GM06990 (cell line): ENCODE measurements around the gene IFITM2.

ENCODE experiments used
- DNase-seq: peaks from one replicate; pipeline ENCODE4 v3.0.0-alpha.2; 2011; ENCODE audit not compliant: insufficient read length; ENCODE audit errors: extremely low read depth
- H3K27me3 ChIP-seq: replicated peaks from 2 replicates; pipeline ENCODE4 v1.6.0; 2011; ENCODE audit warnings: low read length; ENCODE audit not compliant: control insufficient read depth, insufficient read depth
- H3K36me3 ChIP-seq: 2 replicates; pipeline ENCODE4 v1.5.1; 2011; ENCODE audit warnings: low read length; ENCODE audit not compliant: control insufficient read depth, insufficient read depth
- H3K4me3 ChIP-seq: replicated peaks from 2 replicates; pipeline ENCODE4 v1.5.1; 2011; ENCODE audit warnings: low read depth, mild to moderate bottlenecking, control low read depth, low read length
- TF ChIP-seq, protein P1 (sequence below): IDR thresholded peaks from 2 replicates; pipeline ENCODE4 v1.5.1; 2011; ENCODE audit warnings: low read length, control low read depth, mild to moderate bottlenecking, inconsistent platforms; ENCODE audit not compliant: insufficient read depth, poor library complexity, severe bottlenecking

The IFITM2 gene

GRCh38 chr11:281486-282161, 26.0 kb upstream of the IFITM2 start:
- TF ChIP-seq, protein P1, sequence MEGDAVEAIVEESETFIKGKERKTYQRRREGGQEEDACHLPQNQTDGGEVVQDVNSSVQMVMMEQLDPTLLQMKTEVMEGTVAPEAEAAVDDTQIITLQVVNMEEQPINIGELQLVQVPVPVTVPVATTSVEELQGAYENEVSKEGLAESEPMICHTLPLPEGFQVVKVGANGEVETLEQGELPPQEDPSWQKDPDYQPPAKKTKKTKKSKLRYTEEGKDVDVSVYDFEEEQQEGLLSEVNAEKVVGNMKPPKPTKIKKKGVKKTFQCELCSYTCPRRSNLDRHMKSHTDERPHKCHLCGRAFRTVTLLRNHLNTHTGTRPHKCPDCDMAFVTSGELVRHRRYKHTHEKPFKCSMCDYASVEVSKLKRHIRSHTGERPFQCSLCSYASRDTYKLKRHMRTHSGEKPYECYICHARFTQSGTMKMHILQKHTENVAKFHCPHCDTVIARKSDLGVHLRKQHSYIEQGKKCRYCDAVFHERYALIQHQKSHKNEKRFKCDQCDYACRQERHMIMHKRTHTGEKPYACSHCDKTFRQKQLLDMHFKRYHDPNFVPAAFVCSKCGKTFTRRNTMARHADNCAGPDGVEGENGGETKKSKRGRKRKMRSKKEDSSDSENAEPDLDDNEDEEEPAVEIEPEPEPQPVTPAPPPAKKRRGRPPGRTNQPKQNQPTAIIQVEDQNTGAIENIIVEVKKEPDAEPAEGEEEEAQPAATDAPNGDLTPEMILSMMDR = no peak
- Histone ChIP-seq H3K4me3 (no peak overlapping the region), H3K36me3 (no peaks in the 10 kb centered on the region), H3K27me3 (peaks cover 2% of the 10 kb centered on the region; the same call in 1 of the 2 replicates)
- no peak for DNase-seq

DNA sequence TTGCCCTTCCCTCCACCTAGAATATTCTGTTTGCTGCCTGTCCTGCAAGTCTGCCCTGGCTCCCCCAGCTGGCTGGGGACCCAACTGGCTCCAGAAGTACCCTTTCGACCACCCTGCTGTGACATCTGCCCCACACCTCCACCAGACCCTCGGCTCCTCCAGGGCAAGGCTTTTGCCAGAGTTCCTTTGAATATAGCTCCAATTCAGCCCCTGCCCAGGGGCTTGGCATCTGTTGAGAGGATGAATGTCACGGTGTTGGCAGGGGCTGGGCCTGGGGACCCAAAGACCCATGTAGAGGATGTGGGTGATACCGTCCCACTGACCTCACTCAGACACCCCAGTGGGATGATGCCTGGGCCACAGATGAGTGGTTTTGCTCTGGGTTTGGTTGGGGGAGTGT, 25.4 kb upstream of the IFITM2 start:
- Histone ChIP-seq H3K27me3 (peaks cover 2% of the 10 kb centered on the region; the same call in 1 of the 2 replicates), H3K36me3 (no peaks in the 10 kb centered on the region), H3K4me3 (no peak overlapping the region)
- TF ChIP-seq, protein P1 = no peak
- DNase-seq = no peak

GRCh38 chr11:282630-283360, 24.8 kb upstream of the IFITM2 start:
- peaks cover 2% of the 10 kb centered on the region; the same call in 1 of the 2 replicates for H3K27me3 ChIP-seq
- no peak for DNase-seq

GRCh38 chr11:283405-284104, 24.1 kb upstream of the IFITM2 start:
- Histone ChIP-seq H3K36me3 (no peaks in the 10 kb centered on the region), H3K27me3 (peaks cover 2% of the 10 kb centered on the region; the same call in 1 of the 2 replicates), H3K4me3 (no peak overlapping the region)
- no peak for DNase-seq
- TF ChIP-seq, protein P1 = no peak

More at GRCh38 chr11:282630-283360, 24.8 kb upstream of the IFITM2 start:
- H3K36me3 ChIP-seq = no peaks in the 10 kb centered on the region
- TF ChIP-seq, protein P1 = no peak
- H3K4me3 ChIP-seq = no peak overlapping the region

DNA sequence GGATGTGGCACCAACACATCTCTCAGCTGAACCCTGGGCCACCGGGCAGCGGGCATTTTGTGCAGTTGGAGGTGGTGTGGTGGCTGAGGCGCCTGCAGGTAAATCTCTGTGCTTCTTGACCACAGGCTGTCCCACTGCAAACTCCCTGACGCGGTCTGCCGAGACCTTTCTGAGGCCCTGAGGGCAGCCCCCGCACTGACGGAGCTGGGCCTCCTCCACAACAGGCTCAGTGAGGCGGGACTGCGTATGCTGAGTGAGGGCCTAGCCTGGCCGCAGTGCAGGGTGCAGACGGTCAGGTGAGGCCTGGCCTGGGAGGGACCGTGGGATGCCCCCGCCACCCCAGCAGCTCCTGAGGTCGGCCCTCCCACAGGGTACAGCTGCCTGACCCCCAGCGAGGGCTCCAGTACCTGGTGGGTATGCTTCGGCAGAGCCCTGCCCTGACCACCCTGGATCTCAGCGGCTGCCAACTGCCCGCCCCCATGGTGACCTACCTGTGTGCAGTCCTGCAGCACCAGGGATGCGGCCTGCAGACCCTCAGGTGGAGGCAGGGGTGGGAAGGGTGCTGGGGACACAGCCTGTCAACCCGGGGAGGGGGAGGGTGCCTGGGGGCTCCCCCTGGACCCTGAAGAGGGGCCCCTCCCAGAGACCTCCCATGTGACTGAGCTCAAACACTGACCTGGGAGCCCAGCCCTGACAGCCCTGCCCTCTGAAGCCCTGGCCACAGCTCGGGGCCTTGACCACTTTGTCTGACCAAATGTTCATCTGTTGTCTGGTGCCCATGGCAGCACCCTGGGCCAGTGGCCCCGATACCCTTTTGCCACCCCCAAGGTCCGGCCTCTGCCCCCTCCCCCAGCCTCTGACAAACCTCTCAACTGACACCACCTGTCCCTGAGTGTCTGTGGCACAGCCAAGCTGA, 23.3 kb upstream of the IFITM2 start:
- TF ChIP-seq, protein P1 = no peak
- DNase-seq = no peak
- H3K36me3 ChIP-seq = no peaks in the 10 kb centered on the region
- H3K27me3 ChIP-seq = peaks cover 2% of the 10 kb centered on the region; the same call in 1 of the 2 replicates
- no peak overlapping the region for H3K4me3 ChIP-seq
